ENCODE measurements around the gene HTRA1. TPM values are rescaled to one million over a fixed set of nuclear protein-coding genes. Genes with fewer than 3 reads are reported as not detected.

Gene HTRA1
- total and polyA plus RNA-seq, 10 of the 15 experiments (the other 5 are each of a cell fraction or from before 2014, with no cell fraction given): 0.13 TPM; not detected in 9

GRCh38 chr10:122515588-122516231, 54.4 kb downstream of the HTRA1 start:
- Histone ChIP-seq H3K9me3 (replicated peaks; ENCODE audit: control insufficient read depth, insufficient read depth, low read length) (no peaks in the 10 kb centered on the region), H3K4me2 (ENCODE audit: control insufficient read depth, insufficient read depth) (no peak overlapping the region), H3K27ac (ENCODE audit: control insufficient read depth, insufficient read depth) (no peak overlapping the region), H2AFZ (ENCODE audit: control insufficient read depth, low read depth, low read length) (no peak overlapping the region), H3K36me3 (ENCODE audit: control insufficient read depth in 2 of 2, insufficient read depth in 2 of 2, low read length in 1 of 2) (no peaks in the 10 kb centered on the region), H3K79me2 (ENCODE audit: control insufficient read depth, insufficient read depth, low read length) (no peaks in the 10 kb centered on the region), H3K4me1 (ENCODE audit: control insufficient read depth, insufficient read depth, low read length) (no peaks in the 10 kb centered on the region), H4K20me1 (ENCODE audit: control insufficient read depth, insufficient read depth) (no peaks in the 10 kb centered on the region), H3K9ac (ENCODE audit: control insufficient read depth, insufficient read depth, low read length) (no peak overlapping the region), H3K27me3 (replicated peaks in 1 of 2; ENCODE audit: control insufficient read depth in 2 of 2, insufficient read depth in 2 of 2, low read length in 1 of 2) (no peaks in the 10 kb centered on the region; a peak in 1 of 4 replicates), H3K4me3 (no peak overlapping the region)
- ATAC-seq: peak; percentile 33; the same call in 2 of the 3 replicates
- no peak for FAIRE-seq
- TF ChIP-seq TCF12 (IDR thresholded peaks at IDR 0.05; ENCODE audit: low read depth, low read length): 0 out of 2 replicates have a peak, but pooled peaks have one; percentile 67
- TF ChIP-seq HDGF (IDR thresholded peaks at IDR 0.05): no peak
- no peak for TF ChIP-seq EGR1 (IDR thresholded peaks at IDR 0.05; ENCODE audit: borderline replicate concordance in 1 of 2, low read depth in 2 of 2, low read length in 2 of 2)
- TF ChIP-seq RUNX3 (IDR thresholded peaks at IDR 0.05; ENCODE audit: low read length): peak; percentile 74
- no peak for TF ChIP-seq MYB (IDR thresholded peaks at IDR 0.05; ENCODE audit: borderline replicate concordance, low read depth, low read length)
- 0 out of 2 replicates have a peak, but pooled peaks have one; percentile 21 for TF ChIP-seq FOXM1 (IDR thresholded peaks at IDR 0.05; ENCODE audit: low read depth, low read length)
- TF ChIP-seq TCF3 (IDR thresholded peaks at IDR 0.05; ENCODE audit: borderline replicate concordance, insufficient read depth, low read depth, low read length): 0 out of 2 replicates have a peak, but pooled peaks have one; percentile 65
- no peak for TF ChIP-seq SIX5 (IDR thresholded peaks at IDR 0.05; ENCODE audit: low read depth, low read length, severe bottlenecking)
- TF ChIP-seq NFYA (IDR thresholded peaks at IDR 0.05; ENCODE audit: borderline replicate concordance, low read depth, low read length): no peak
- WGBS (ENCODE audit: insufficient coverage, insufficient replicate concordance, low lambda C conversion rate, missing lambda C conversion rate): 14% methylated on average over 16 of the region's 16 CpGs
- ChIA-PET CTCF (interaction anchor here (0.9 to 1.2 kb wide), 2 partner anchors 36 to 80 kb away, joined by 3 to 4 read pairs; no protein-coding TSS in a partner anchor), POLR2A (no interaction called here), SMC1A (ENCODE audit: uncharacterized antibody, unreplicated experiment) (interaction anchor here (0.7 kb wide), 1 partner anchor 21 kb away, joined by 3 read pairs; no protein-coding TSS in a partner anchor), RAD21 (ENCODE audit: unreplicated experiment) (no interaction called here)
- intact Hi-C loops (cut with micrococcal nuclease; ENCODE audit: unreplicated experiment): no loop called here
- in situ Hi-C loops (cut with MboI): no loop called here
- no peak for DNase-seq (ENCODE audit: low read depth, low spot score)
- BruUV-seq (replicated peaks): no TSS peak

Data from GM12878 (cell line).